PFSK-1 (cell line): ENCODE measurements around the gene HSD17B10.

Source experiments
- FOXP2 ChIP-seq: optimal IDR thresholded peaks from 2 replicates; pipeline ENCODE3; 2011; ENCODE audit warnings: borderline replicate concordance, control low read depth, inconsistent platforms; ENCODE audit not compliant: insufficient read depth; ENCODE audit errors: extremely low read length, extremely low read depth
- POLR2AphosphoS5 ChIP-seq: IDR thresholded peaks from 2 replicates; pipeline ENCODE4 v1.6.1; 2012; ENCODE audit warnings: low read depth, mild to moderate bottlenecking, control low read depth, low read length, moderate library complexity
- REST ChIP-seq, 2 experiments: IDR thresholded peaks; 2 replicates each; pipeline versions ENCODE4 v1.6.1 to v1.8.0; 2011 to 2012; ENCODE audit warnings: low read depth in 2 of 2, low read length in 2 of 2, control low read depth in 1 of 2, inconsistent platforms in 1 of 2, mild to moderate bottlenecking in 1 of 2, moderate library complexity in 1 of 2; ENCODE audit not compliant: insufficient read depth in 1 of 2
- SIN3A ChIP-seq: IDR thresholded peaks from 2 replicates; pipeline ENCODE4 v1.6.1; 2012; ENCODE audit warnings: mild to moderate bottlenecking, low read length, moderate library complexity, borderline replicate concordance; ENCODE audit not compliant: insufficient read depth
- TAF1 ChIP-seq: IDR thresholded peaks from 2 replicates; pipeline ENCODE4 v1.6.1; 2012; ENCODE audit warnings: low read length, control low read depth, borderline replicate concordance; ENCODE audit not compliant: insufficient read depth

Gene HSD17B10

GRCh38 chrX:53442322-53442631 lies 8.1 kb upstream of the HSD17B10 start:
- TF ChIP-seq POLR2AphosphoS5 (no peak), TAF1 (no peak), SIN3A (no peak), FOXP2 (no peak), REST (IDR thresholded peaks at IDR 0.05; ENCODE audit: insufficient read depth in 1 of 2, low read depth in 2 of 2, low read length in 2 of 2) (no peak)

GRCh38 chrX:53441531-53442321 lies 7.6 kb upstream of the HSD17B10 start:
- TF ChIP-seq FOXP2 (no peak), TAF1 (no peak), POLR2AphosphoS5 (no peak), SIN3A (no peak), REST (IDR thresholded peaks at IDR 0.05; ENCODE audit: insufficient read depth in 1 of 2, low read depth in 2 of 2, low read length in 2 of 2) (no peak)

- TF ChIP-seq SIN3A (no peak), FOXP2 (no peak), TAF1 (no peak), POLR2AphosphoS5 (no peak), REST (IDR thresholded peaks at IDR 0.05; ENCODE audit: insufficient read depth in 1 of 2, low read depth in 2 of 2, low read length in 2 of 2) (no peak)
Measured at GRCh38 chrX:53440621-53441517, 6.7 kb upstream of the HSD17B10 start.

- TF ChIP-seq FOXP2, result no peak
- TF ChIP-seq SIN3A, result no peak
- TF ChIP-seq POLR2AphosphoS5, result no peak
- no peak for TF ChIP-seq REST (IDR thresholded peaks at IDR 0.05; ENCODE audit: insufficient read depth in 1 of 2, low read depth in 2 of 2, low read length in 2 of 2)
- no peak for TF ChIP-seq TAF1
Measured at GRCh38 chrX:53440101-53440500, 5.9 kb upstream of the HSD17B10 start.
